Activated T-helper 1 cell treated with anti-CD3 and anti-CD28 coated beads, Interleukin-12 subunit alpha, Interleukin-12 subunit beta, Interleukin-2, Interleukin-4 antibody, amounts not matched to agents 30 ng/mL and 10 ng/mL and 1 ng/mL, durations not matched to agents 14 hours and 24 hours and 36 hours (primary cell): ENCODE results near the gene FREM2. TPM values are rescaled to one million over a fixed set of nuclear protein-coding genes. Genes with fewer than 3 reads are reported as not detected.

Experiments used
- DNase-seq: peaks from one replicate; pipeline ENCODE4 v3.0.0; 2021; ENCODE audit warnings: low spot score
- H3K27ac Mint-ChIP-seq: one replicate; pipeline ENCODE4 v1.8.0; 2021; ENCODE audit warnings: mild to moderate bottlenecking, mixed read lengths
- H3K27me3 Mint-ChIP-seq: one replicate; pipeline ENCODE4 v1.8.0; 2022; ENCODE audit warnings: mild to moderate bottlenecking, moderate library complexity, mixed read lengths; ENCODE audit not compliant: insufficient read depth
- H3K36me3 Mint-ChIP-seq: one replicate; pipeline ENCODE4 v1.8.0; 2021; ENCODE audit warnings: low read depth, mixed read lengths
- H3K4me1 Mint-ChIP-seq: one replicate; pipeline ENCODE4 v1.8.0; 2021; ENCODE audit warnings: low read depth, mixed read lengths
- H3K4me3 Mint-ChIP-seq: one replicate; pipeline ENCODE4 v1.8.0; 2021; ENCODE audit warnings: mild to moderate bottlenecking, moderate library complexity, mixed read lengths
- H3K9me3 Mint-ChIP-seq: one replicate; pipeline ENCODE4 v1.8.0; 2021; ENCODE audit warnings: mixed read lengths
- intact Hi-C: fragments of 100-400 bp; cut with micrococcal nuclease; formaldehyde crosslinking; loops from one replicate; pipeline ENCODE4 v1.15.1; 2024
- total RNA-seq: library from RNA; stranded (reverse); gene quantifications from 2 replicates; pipeline ENCODE4 v1.2.3, GENCODE V29; 2022

Gene FREM2
- total RNA-seq, 1 donor from 2014 or later = 0.05 TPM

GRCh38 chr13:38743466-38743865, 56.6 kb downstream of the FREM2 start:
- intact Hi-C loops = no loop called here
- no peaks in the 10 kb centered on the region for H3K4me1 Mint-ChIP-seq
- no peak overlapping the region for H3K4me3 Mint-ChIP-seq
- no peaks in the 10 kb centered on the region for H3K9me3 Mint-ChIP-seq
- DNase-seq = no peak
- no peak overlapping the region for H3K27ac Mint-ChIP-seq
- H3K36me3 Mint-ChIP-seq = no peaks in the 10 kb centered on the region
- H3K27me3 Mint-ChIP-seq = no peaks in the 10 kb centered on the region

- H3K27me3 Mint-ChIP-seq = peaks cover 2% of the 10 kb centered on the region
Measured at GRCh38 chr13:38752686-38753085, 65.8 kb downstream of the FREM2 start.

GRCh38 chr13:38753878-38754277, 67.0 kb downstream of the FREM2 start:
- H3K27ac Mint-ChIP-seq = no peak overlapping the region

More at GRCh38 chr13:38752686-38753085, 65.8 kb downstream of the FREM2 start:
- no peak for DNase-seq
- Mint-ChIP-seq H3K4me1 (no peaks in the 10 kb centered on the region), H3K9me3 (no peaks in the 10 kb centered on the region), H3K4me3 (no peak overlapping the region), H3K36me3 (no peaks in the 10 kb centered on the region), H3K27ac (no peak overlapping the region)
- intact Hi-C loops = no loop called here

GRCh38 chr13:38755793-38756192, 68.9 kb downstream of the FREM2 start:
- Mint-ChIP-seq H3K4me3 (no peak overlapping the region), H3K9me3 (no peaks in the 10 kb centered on the region), H3K27me3 (peaks cover 7% of the 10 kb centered on the region), H3K4me1 (no peaks in the 10 kb centered on the region), H3K27ac (no peak overlapping the region), H3K36me3 (no peaks in the 10 kb centered on the region)
- DNase-seq = no peak
- intact Hi-C loops = no loop called here

More at GRCh38 chr13:38753878-38754277, 67.0 kb downstream of the FREM2 start:
- Mint-ChIP-seq H3K36me3 (no peaks in the 10 kb centered on the region), H3K4me1 (no peaks in the 10 kb centered on the region), H3K4me3 (no peak overlapping the region), H3K9me3 (no peaks in the 10 kb centered on the region), H3K27me3 (peaks cover 7% of the 10 kb centered on the region)
- intact Hi-C loops = no loop called here
- no peak for DNase-seq

GRCh38 chr13:38758277-38758676, 71.4 kb downstream of the FREM2 start:
- H3K27ac Mint-ChIP-seq = no peak overlapping the region
- no peaks in the 10 kb centered on the region for H3K4me1 Mint-ChIP-seq
- H3K9me3 Mint-ChIP-seq = no peaks in the 10 kb centered on the region
- DNase-seq = no peak
- no peak overlapping the region for H3K4me3 Mint-ChIP-seq
- no peaks in the 10 kb centered on the region for H3K36me3 Mint-ChIP-seq
- H3K27me3 Mint-ChIP-seq = peaks cover 5% of the 10 kb centered on the region
- intact Hi-C loops = no loop called here

- Mint-ChIP-seq H3K27ac (no peak overlapping the region), H3K27me3 (peaks cover 8% of the 10 kb centered on the region), H3K4me3 (no peak overlapping the region), H3K36me3 (no peaks in the 10 kb centered on the region), H3K9me3 (no peaks in the 10 kb centered on the region), H3K4me1 (no peaks in the 10 kb centered on the region)
- no peak for DNase-seq
- intact Hi-C loops = no loop called here
Measured at GRCh38 chr13:38759390-38759789, 72.5 kb downstream of the FREM2 start.

GRCh38 chr13:38763446-38764381, 76.8 kb downstream of the FREM2 start:
- Mint-ChIP-seq H3K36me3 (no peaks in the 10 kb centered on the region), H3K4me1 (no peaks in the 10 kb centered on the region)
- intact Hi-C loops = no loop called here

GRCh38 chr13:38766799-38767198, 79.9 kb downstream of the FREM2 start:
- Mint-ChIP-seq H3K27ac (no peak overlapping the region), H3K4me1 (no peaks in the 10 kb centered on the region), H3K36me3 (no peaks in the 10 kb centered on the region), H3K9me3 (no peaks in the 10 kb centered on the region), H3K4me3 (no peak overlapping the region), H3K27me3 (peaks cover 3% of the 10 kb centered on the region)
- intact Hi-C loops = no loop called here
- DNase-seq = no peak

More at GRCh38 chr13:38763446-38764381, 76.8 kb downstream of the FREM2 start:
- no peak for DNase-seq
- H3K9me3 Mint-ChIP-seq = no peaks in the 10 kb centered on the region
- no peak overlapping the region for H3K27ac Mint-ChIP-seq
- no peak overlapping the region for H3K4me3 Mint-ChIP-seq
- H3K27me3 Mint-ChIP-seq = peaks cover 3% of the 10 kb centered on the region

GRCh38 chr13:38767506-38768265, 80.8 kb downstream of the FREM2 start:
- intact Hi-C loops = no loop called here

GRCh38 chr13:38769526-38769925, 82.6 kb downstream of the FREM2 start:
- Mint-ChIP-seq H3K36me3 (no peaks in the 10 kb centered on the region), H3K4me1 (no peaks in the 10 kb centered on the region), H3K27me3 (no peaks in the 10 kb centered on the region), H3K27ac (no peak overlapping the region), H3K9me3 (no peaks in the 10 kb centered on the region), H3K4me3 (no peak overlapping the region)
- intact Hi-C loops = no loop called here
- no peak for DNase-seq

More at GRCh38 chr13:38767506-38768265, 80.8 kb downstream of the FREM2 start:
- DNase-seq = no peak
- H3K27ac Mint-ChIP-seq = no peak overlapping the region
- peaks cover 3% of the 10 kb centered on the region for H3K27me3 Mint-ChIP-seq
- H3K4me3 Mint-ChIP-seq = no peak overlapping the region
- H3K36me3 Mint-ChIP-seq = no peaks in the 10 kb centered on the region
- no peaks in the 10 kb centered on the region for H3K9me3 Mint-ChIP-seq
- no peaks in the 10 kb centered on the region for H3K4me1 Mint-ChIP-seq

GRCh38 chr13:38775085-38775484, 88.2 kb downstream of the FREM2 start:
- no peak overlapping the region for H3K27ac Mint-ChIP-seq
- no peaks in the 10 kb centered on the region for H3K27me3 Mint-ChIP-seq
- no peak overlapping the region for H3K4me3 Mint-ChIP-seq
- no peaks in the 10 kb centered on the region for H3K36me3 Mint-ChIP-seq
- H3K4me1 Mint-ChIP-seq = no peaks in the 10 kb centered on the region
- no peaks in the 10 kb centered on the region for H3K9me3 Mint-ChIP-seq
- DNase-seq = no peak
- intact Hi-C loops = no loop called here

- Mint-ChIP-seq H3K27ac (no peak overlapping the region), H3K4me1 (no peaks in the 10 kb centered on the region), H3K9me3 (no peaks in the 10 kb centered on the region), H3K27me3 (no peaks in the 10 kb centered on the region), H3K4me3 (no peak overlapping the region), H3K36me3 (no peaks in the 10 kb centered on the region)
- intact Hi-C loops = no loop called here
- DNase-seq = no peak
Measured at GRCh38 chr13:38777347-38778119, 90.7 kb downstream of the FREM2 start.
